Skin epidermis (tissue), 12 donors: Measurements from ENCODE around the gene TNF.

ENCODE experiments used
- H3K27ac ChIP-seq, 21 experiments: fragments of 200-600 bp; sonication (generic) in 11 of 21; one replicate each; pipeline ENCODE4 v1.5.0; 2020; ENCODE audit warnings: mild to moderate bottlenecking in 3 of 21, inconsistent platforms in 2 of 21, moderate library complexity in 2 of 21
- H3K4me3 ChIP-seq, 7 experiments: fragments of 200-600 bp; sonication (generic) in 2 of 7; one replicate each; pipeline ENCODE4 v1.5.0; 2020; ENCODE audit warnings: inconsistent platforms in 2 of 7, mild to moderate bottlenecking in 2 of 7, moderate library complexity in 1 of 7

Gene TNF

GRCh38 chr6:31567531-31568370, 7.6 kb upstream of the TNF start:
- Histone ChIP-seq H3K4me3 (no peak overlapping the region), H3K27ac (peak overlapping the region in 5 of 21 experiments; percentile 0 to 78 (median 2))

GRCh38 chr6:31568537-31568961, 6.8 kb upstream of the TNF start:
- no peak overlapping the region for H3K4me3 ChIP-seq
- peak overlapping the region in 6 of 21 experiments; percentile 0 to 78 (median 20) for H3K27ac ChIP-seq

- H3K4me3 ChIP-seq = no peak overlapping the region
- peak overlapping the region in 1 of 21 experiments; percentile 78 for H3K27ac ChIP-seq
Measured at GRCh38 chr6:31569861-31570536, 5.4 kb upstream of the TNF start.

GRCh38 chr6:31572041-31572911, 3.1 kb upstream of the TNF start, which contains the start of gene LTA:
TSS of gene LTA (plus strand) at chr6:31572289. CDS start at chr6:31572743, 454 bp downstream.
- peak within 1 kb of the TSS in 6 of 7 experiments; percentile 10 to 33 (median 15) for H3K4me3 ChIP-seq
- H3K27ac ChIP-seq = peak within 1 kb of the TSS in 15 of 21 experiments; percentile 9 to 98 (median 61)

- no peak overlapping the region for H3K4me3 ChIP-seq
- peak overlapping the region in 8 of 21 experiments; percentile 46 to 98 (median 83) for H3K27ac ChIP-seq
Measured at GRCh38 chr6:31573239-31574105, 1.9 kb upstream of the TNF start.

GRCh38 chr6:31574106-31575061, 981 bp upstream of the TNF start:
- no peak overlapping the region for H3K4me3 ChIP-seq
- peak overlapping the region in 16 of 21 experiments; percentile 17 to 98 (median 72) for H3K27ac ChIP-seq

GRCh38 chr6:31575952-31576685, 754 bp downstream of the TNF start:
- Histone ChIP-seq H3K4me3 (peak overlapping the region; percentile 31 to 58 (median 40)), H3K27ac (peak overlapping the region in 18 of 21 experiments; percentile 34 to 98 (median 72))

- peak overlapping the region; percentile 31 to 58 (median 40) for H3K4me3 ChIP-seq
- peak overlapping the region in 9 of 21 experiments; percentile 37 to 98 (median 64) for H3K27ac ChIP-seq
Measured at GRCh38 chr6:31576897-31577578, 1.7 kb downstream of the TNF start.

- peak overlapping the region in 8 of 21 experiments; percentile 40 to 98 (median 63) for H3K27ac ChIP-seq
- H3K4me3 ChIP-seq = peak overlapping the region in 6 of 7 experiments; percentile 37 to 58 (median 40)
Measured at GRCh38 chr6:31577579-31577966, 2.2 kb downstream of the TNF start.

- Histone ChIP-seq H3K4me3 (peak overlapping the region in 1 of 7 experiments; percentile 58), H3K27ac (peak overlapping the region in 5 of 21 experiments; percentile 55 to 98 (median 64))
Measured at GRCh38 chr6:31578184-31579118, 3.1 kb downstream of the TNF start.

GRCh38 chr6:31579119-31579505, 3.7 kb downstream of the TNF start:
- Histone ChIP-seq H3K27ac (peak overlapping the region in 2 of 21 experiments; percentile 94 to 98), H3K4me3 (no peak overlapping the region)

- peak overlapping the region in 5 of 7 experiments; percentile 53 to 84 (median 66) for H3K4me3 ChIP-seq
- H3K27ac ChIP-seq = peak overlapping the region in 13 of 21 experiments; percentile 75 to 98 (median 89)
Measured at GRCh38 chr6:31579546-31580437, 4.4 kb downstream of the TNF start.

- peak overlapping the region; percentile 53 to 84 (median 66) for H3K4me3 ChIP-seq
- peak overlapping the region in 20 of 21 experiments; percentile 57 to 98 (median 88) for H3K27ac ChIP-seq
Measured at GRCh38 chr6:31580438-31580740, 5.0 kb downstream of the TNF start.

GRCh38 chr6:31580807-31581433, 5.6 kb downstream of the TNF start:
- Histone ChIP-seq H3K27ac (peak overlapping the region; percentile 57 to 98 (median 88)), H3K4me3 (peak overlapping the region; percentile 53 to 84 (median 66))
